ENCODE measurements around the gene ENGASE.

The ENGASE gene

DNA sequence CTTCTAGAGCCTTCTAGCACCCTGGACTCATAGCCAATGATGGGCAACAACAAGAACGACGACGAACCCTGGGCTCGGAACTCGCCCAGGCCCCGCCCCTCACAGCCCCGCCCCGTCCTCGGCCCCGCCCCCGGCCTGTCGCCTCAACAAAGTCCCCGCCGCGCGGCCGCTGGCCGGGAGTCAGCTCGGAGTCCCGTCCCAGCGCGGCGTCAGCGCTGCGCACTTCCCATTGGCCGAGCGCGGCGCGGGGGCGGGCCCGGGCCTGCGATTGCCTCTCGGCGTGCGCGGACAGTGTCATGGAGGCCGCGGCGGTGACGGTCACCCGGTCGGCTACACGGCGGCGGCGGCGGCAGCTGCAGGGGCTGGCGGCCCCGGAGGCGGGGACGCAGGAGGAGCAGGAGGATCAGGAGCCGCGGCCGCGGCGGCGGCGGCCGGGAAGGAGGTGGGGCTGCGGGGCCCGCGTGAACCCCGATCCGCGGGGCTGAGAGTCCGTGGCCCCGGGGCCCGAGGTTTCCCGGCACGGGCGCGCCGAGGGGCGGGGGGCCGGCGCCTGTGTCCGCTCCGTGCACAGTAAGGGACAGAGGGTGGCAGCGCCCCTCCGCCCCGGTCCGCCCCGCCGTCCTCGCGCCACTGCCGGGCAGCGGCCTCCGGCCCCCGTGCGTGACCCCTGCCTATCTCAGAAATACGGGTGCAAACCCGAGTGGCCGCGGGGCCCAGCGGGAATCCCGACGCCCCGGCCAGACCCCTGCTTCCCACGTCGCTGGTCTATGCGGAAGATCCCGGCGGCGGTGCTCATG is at the start of gene ENGASE:
TSS of gene ENGASE (plus strand) at position 176 of the 797 bp plus-strand sequence. CDS start at position 297, 121 bp downstream.
- TF ChIP-seq, protein P1, sequence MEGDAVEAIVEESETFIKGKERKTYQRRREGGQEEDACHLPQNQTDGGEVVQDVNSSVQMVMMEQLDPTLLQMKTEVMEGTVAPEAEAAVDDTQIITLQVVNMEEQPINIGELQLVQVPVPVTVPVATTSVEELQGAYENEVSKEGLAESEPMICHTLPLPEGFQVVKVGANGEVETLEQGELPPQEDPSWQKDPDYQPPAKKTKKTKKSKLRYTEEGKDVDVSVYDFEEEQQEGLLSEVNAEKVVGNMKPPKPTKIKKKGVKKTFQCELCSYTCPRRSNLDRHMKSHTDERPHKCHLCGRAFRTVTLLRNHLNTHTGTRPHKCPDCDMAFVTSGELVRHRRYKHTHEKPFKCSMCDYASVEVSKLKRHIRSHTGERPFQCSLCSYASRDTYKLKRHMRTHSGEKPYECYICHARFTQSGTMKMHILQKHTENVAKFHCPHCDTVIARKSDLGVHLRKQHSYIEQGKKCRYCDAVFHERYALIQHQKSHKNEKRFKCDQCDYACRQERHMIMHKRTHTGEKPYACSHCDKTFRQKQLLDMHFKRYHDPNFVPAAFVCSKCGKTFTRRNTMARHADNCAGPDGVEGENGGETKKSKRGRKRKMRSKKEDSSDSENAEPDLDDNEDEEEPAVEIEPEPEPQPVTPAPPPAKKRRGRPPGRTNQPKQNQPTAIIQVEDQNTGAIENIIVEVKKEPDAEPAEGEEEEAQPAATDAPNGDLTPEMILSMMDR (IDR thresholded peaks at IDR 0.05; ENCODE audit: low read depth, low read length) = no peak
- peak; percentile 84 for DNase-seq (ENCODE audit: low read depth, low spot score)
- peak within 1 kb of the TSS; percentile 60 for H3K4me3 ChIP-seq (ENCODE audit: low read depth, low read length)
- in situ Hi-C loops (cut with HindIII; ENCODE audit: low sequenced_read_pairs) = no loop called here

GRCh38 chr17:79024901-79025737 is 49.5 kb upstream of the ENGASE start:
- peak overlapping the region; percentile 52 for H3K4me3 ChIP-seq (ENCODE audit: low read depth, low read length)
- TF ChIP-seq, protein P1 (IDR thresholded peaks at IDR 0.05; ENCODE audit: low read depth, low read length) = no peak
- in situ Hi-C loops (cut with HindIII; ENCODE audit: low sequenced_read_pairs) = no loop called here
- no peak for DNase-seq (ENCODE audit: low read depth, low spot score)

GRCh38 chr17:79026376-79027273 is 48.0 kb upstream of the ENGASE start:
- no peak overlapping the region for H3K4me3 ChIP-seq (ENCODE audit: low read depth, low read length)
- in situ Hi-C loops (cut with HindIII; ENCODE audit: low sequenced_read_pairs) = no loop called here
- TF ChIP-seq, protein P1 (IDR thresholded peaks at IDR 0.05; ENCODE audit: low read depth, low read length) = no peak
- DNase-seq (ENCODE audit: low read depth, low spot score) = peak; percentile 65

GRCh38 chr17:79027274-79027924 is 47.2 kb upstream of the ENGASE start:
- in situ Hi-C loops (cut with HindIII; ENCODE audit: low sequenced_read_pairs) = no loop called here
- H3K4me3 ChIP-seq (ENCODE audit: low read depth, low read length) = no peak overlapping the region
- no peak for DNase-seq (ENCODE audit: low read depth, low spot score)
- TF ChIP-seq, protein P1 (IDR thresholded peaks at IDR 0.05; ENCODE audit: low read depth, low read length) = no peak

DNA sequence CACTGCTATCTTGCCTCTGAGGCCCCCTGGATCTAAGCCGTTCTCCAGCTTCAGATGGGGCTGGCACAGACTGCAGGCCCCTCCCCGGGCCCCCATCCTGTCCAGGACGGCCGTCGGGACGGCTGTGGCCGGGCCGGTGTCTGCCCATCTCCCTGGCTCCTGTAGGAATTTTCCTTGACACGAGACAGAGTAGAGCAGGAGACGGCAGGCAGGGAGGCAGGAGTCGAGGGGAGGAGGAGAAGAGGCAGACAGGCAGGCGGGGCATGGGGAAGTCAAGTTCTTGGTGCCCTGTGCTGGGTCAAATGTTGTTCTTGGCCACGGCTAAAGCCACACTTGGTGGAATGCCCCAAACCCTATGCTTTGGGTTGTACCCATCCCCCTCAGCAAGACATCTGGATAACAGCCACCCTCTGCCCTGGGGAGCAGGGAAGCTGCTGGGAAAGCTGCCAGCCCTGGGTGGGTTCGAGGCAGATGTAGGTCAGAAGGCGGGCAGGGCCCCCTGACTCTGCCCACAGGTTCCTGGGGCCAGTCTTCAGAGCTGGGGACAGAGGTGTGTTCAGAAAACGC is 46.6 kb upstream of the ENGASE start:
- in situ Hi-C loops (cut with HindIII; ENCODE audit: low sequenced_read_pairs) = no loop called here
- TF ChIP-seq, protein P1 (IDR thresholded peaks at IDR 0.05; ENCODE audit: low read depth, low read length) = no peak
- no peak overlapping the region for H3K4me3 ChIP-seq (ENCODE audit: low read depth, low read length)
- no peak for DNase-seq (ENCODE audit: low read depth, low spot score)
